GM12865 (cell line): Measurements from ENCODE around the gene GLT1D1.

Experiments used
- DNase-seq: peaks from one replicate; pipeline ENCODE4 v3.0.0; 2010; ENCODE audit warnings: low read depth
- H3K4me3 ChIP-seq: 2 replicates; pipeline ENCODE4 v1.5.1; 2011; ENCODE audit warnings: mild to moderate bottlenecking, low read depth, low read length, control low read depth
- TF ChIP-seq, protein P1 (sequence below): IDR thresholded peaks from 2 replicates; pipeline ENCODE4 v1.5.1; 2011; ENCODE audit warnings: low read length, control low read depth, low read depth, inconsistent platforms; ENCODE audit not compliant: insufficient read depth; ENCODE audit errors: missing control alignments

The GLT1D1 gene

GRCh38 chr12:128942960-128943477 is 89.7 kb downstream of the GLT1D1 start:
- H3K4me3 ChIP-seq = no peak overlapping the region
- DNase-seq = no peak
- TF ChIP-seq, protein P1, sequence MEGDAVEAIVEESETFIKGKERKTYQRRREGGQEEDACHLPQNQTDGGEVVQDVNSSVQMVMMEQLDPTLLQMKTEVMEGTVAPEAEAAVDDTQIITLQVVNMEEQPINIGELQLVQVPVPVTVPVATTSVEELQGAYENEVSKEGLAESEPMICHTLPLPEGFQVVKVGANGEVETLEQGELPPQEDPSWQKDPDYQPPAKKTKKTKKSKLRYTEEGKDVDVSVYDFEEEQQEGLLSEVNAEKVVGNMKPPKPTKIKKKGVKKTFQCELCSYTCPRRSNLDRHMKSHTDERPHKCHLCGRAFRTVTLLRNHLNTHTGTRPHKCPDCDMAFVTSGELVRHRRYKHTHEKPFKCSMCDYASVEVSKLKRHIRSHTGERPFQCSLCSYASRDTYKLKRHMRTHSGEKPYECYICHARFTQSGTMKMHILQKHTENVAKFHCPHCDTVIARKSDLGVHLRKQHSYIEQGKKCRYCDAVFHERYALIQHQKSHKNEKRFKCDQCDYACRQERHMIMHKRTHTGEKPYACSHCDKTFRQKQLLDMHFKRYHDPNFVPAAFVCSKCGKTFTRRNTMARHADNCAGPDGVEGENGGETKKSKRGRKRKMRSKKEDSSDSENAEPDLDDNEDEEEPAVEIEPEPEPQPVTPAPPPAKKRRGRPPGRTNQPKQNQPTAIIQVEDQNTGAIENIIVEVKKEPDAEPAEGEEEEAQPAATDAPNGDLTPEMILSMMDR = no peak

DNA sequence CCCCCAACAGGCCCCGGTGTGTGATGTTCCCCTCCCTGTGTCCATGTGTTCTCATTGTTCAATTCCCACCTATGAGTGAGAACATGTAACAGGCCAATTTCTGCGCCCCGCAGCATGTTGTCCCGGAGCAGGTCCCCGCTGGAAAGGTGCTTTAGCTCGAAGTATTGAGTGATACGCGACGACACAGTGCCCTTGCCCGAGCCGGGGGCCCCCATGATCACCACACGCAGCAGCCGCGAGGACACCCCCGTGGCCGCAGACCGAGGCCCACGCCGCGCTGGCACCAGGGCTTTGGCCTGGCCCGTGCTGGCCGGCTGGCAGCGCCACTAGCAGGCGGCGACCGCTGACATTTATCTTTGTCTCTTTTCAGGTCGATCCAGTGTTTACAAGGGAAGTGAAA is 91.7 kb downstream of the GLT1D1 start:
- no peak for DNase-seq
- no peak overlapping the region for H3K4me3 ChIP-seq
- TF ChIP-seq, protein P1 = no peak

DNA sequence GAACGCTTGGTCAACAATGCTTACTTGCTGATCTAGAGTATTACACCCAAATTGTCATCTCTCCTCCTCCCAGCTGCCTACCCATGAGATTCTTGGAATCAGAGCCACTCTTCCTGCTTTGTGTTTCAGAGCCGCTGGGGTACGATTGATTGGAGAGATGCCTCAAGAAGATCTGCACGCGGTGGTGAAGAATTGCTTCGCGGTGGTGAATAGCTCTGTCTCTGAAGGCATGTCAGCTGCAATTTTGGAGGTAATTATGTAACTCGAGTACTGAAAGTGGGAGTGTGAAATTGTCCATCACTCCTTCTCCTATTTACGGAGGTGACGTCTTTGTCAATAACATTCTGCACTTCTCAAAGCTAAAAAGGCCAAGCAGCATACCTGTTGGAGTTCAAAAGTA is 93.9 kb downstream of the GLT1D1 start:
- DNase-seq = no peak
- no peak overlapping the region for H3K4me3 ChIP-seq
- TF ChIP-seq, protein P1 = no peak

DNA sequence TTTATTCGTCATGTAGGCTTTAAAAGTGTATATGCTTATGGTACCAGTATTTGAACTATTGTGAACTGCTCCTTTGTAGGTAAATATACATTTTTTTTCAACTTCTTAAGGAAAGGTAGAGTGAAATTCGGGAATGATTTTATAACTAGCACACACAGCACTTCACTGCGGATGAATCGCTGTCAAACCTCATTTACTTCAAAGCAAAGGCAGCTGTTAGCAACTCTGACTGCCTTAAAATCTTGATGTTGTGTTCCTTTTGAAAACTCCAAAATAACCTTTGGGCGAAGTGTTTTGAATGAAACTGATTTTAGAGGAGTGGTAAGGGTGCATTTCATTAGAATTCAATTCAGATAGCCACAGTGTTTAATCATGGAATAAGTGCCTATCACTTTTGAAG is 95.8 kb downstream of the GLT1D1 start:
- DNase-seq = no peak
- TF ChIP-seq, protein P1 = no peak
- H3K4me3 ChIP-seq = no peak overlapping the region

DNA sequence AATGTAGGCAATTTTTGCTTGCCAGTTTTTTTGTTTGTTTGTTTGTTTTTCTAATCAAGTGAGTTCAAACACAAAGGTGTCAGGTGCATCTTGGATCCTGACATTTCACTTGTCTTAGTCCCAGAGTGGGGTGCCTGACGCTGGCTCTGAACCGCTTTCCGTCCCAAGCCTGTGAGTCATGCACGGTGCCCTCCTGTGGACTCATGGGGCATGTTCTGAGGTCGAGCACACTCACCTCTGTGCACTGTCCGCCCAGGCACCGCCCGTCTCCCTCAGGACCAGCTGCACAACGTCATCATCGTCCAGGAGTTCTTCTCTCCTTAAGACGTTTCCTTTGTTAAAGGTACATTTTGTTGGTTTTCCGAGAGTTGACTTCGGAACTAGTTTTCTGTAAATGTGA is 98.2 kb downstream of the GLT1D1 start:
- TF ChIP-seq, protein P1 = no peak
- DNase-seq = no peak
- H3K4me3 ChIP-seq = no peak overlapping the region

DNA sequence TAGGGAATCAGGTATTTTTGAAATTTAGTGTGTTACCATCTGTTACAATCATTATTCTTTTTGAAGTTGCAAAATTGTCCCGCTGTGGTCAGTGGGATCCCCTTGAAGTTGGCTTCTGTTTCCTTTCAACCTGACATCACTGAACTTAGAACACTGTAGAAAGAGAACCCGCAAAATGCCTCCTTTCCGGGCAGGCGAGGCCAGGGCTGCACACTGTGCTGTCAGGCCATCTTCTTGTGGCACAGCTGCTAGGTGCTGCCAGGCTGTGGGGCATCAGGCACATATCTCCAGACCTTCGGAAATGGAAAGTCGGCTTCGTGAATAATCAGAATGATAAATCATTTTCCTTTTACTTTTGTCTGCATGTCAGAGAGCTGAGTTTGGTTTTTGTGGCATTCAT is 103.5 kb downstream of the GLT1D1 start:
- TF ChIP-seq, protein P1 = no peak
- no peak overlapping the region for H3K4me3 ChIP-seq
- DNase-seq = no peak

- DNase-seq = no peak
- TF ChIP-seq, protein P1 = no peak
- no peak overlapping the region for H3K4me3 ChIP-seq
Measured at GRCh38 chr12:128959901-128960300, 106.6 kb downstream of the GLT1D1 start.
